ENCODE data around the gene GRM4.

The GRM4 gene

DNA sequence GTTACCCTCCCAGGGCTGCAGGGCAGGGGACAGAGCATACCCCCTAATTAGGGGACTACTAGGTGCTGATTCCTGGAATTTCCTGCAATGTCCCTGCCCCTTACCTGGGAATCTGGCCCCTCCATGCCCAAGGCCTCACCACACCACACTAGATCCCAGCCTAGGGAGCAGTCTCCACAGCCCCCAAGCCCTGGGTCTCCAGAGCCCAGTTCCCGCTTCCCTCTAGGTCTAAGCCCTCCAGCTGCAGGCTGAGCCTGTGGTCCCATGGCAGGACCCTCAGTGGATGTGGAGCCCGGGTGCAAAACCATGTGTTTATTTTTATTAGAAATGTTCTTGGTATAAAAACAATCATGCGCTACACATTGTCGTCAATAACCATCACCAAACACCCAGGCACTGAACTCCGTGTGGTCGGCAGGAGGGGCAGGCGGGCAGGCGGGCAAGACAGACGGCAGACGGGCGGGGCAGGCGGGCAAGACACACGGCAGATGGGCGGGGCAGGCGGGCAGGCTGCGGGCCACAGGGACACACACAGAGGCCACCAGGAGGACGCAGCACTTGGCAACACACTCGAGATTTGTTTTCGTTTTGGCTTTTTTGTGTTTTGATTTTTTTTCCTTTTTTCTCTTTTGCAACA lies 124.2 kb downstream of the GRM4 start:
- H3K18ac ChIP-seq (ENCODE audit: low read depth in 1 of 2, low read length in 2 of 2): no peak overlapping the region
- H3K23ac ChIP-seq (ENCODE audit: low read length in 2 of 2): no peak overlapping the region
- no peak overlapping the region for H3K4me3 ChIP-seq (ENCODE audit: insufficient read depth in 1 of 2, low read depth in 1 of 2, low read length in 2 of 2)
- H3K4me2 ChIP-seq (ENCODE audit: low read length, poor library complexity, severe bottlenecking): no peak overlapping the region
- H3K4ac ChIP-seq (ENCODE audit: low read depth in 1 of 2, low read length in 2 of 2): no peak overlapping the region
- peaks cover 42 to 82% of the 10 kb centered on the region in 2 experiments for H3K27me3 ChIP-seq (ENCODE audit: control insufficient read depth in 1 of 2, insufficient read depth in 1 of 2, low read length in 2 of 2)
- H4K8ac ChIP-seq (ENCODE audit: low read length): no peak overlapping the region
- H3K36me3 ChIP-seq (ENCODE audit: control insufficient read depth in 1 of 2, insufficient read depth in 2 of 2, low read depth in 1 of 2, low read length in 2 of 2): no peaks in the 10 kb centered on the region
- no peak overlapping the region for H2BK15ac ChIP-seq (ENCODE audit: low read depth, poor library complexity, severe bottlenecking)
- no peak for DNase-seq
- no peak overlapping the region for H4K91ac ChIP-seq (ENCODE audit: low read length)
- H2AFZ ChIP-seq (ENCODE audit: low read depth, low read length): no peak overlapping the region
- H2BK5ac ChIP-seq (ENCODE audit: low read depth, low read length, poor library complexity, severe bottlenecking): no peak overlapping the region
- no peaks in the 10 kb centered on the region for H3K79me1 ChIP-seq (replicated peaks; ENCODE audit: low read length, poor library complexity, severe bottlenecking)
- H3K4me1 ChIP-seq (ENCODE audit: control insufficient read depth, insufficient read depth, low read depth, low read length): no peaks in the 10 kb centered on the region
- no peak overlapping the region for H2AK5ac ChIP-seq (ENCODE audit: low read length, severe bottlenecking)
- H3K14ac ChIP-seq (ENCODE audit: low read length in 2 of 2): no peak overlapping the region
- H3K9ac ChIP-seq (ENCODE audit: low read length): no peak overlapping the region
- H3K9me3 ChIP-seq (ENCODE audit: control insufficient read depth, low read length): peaks cover 4% of the 10 kb centered on the region
- 86% methylated on average over 18 of the region's 19 CpGs for WGBS
- no peak overlapping the region for H2BK12ac ChIP-seq (ENCODE audit: low read length in 2 of 2)
- no peak overlapping the region for H3K27ac ChIP-seq (ENCODE audit: low read length, poor library complexity, severe bottlenecking)
- H2BK120ac ChIP-seq (ENCODE audit: low read depth, low read length): no peak overlapping the region

DNA sequence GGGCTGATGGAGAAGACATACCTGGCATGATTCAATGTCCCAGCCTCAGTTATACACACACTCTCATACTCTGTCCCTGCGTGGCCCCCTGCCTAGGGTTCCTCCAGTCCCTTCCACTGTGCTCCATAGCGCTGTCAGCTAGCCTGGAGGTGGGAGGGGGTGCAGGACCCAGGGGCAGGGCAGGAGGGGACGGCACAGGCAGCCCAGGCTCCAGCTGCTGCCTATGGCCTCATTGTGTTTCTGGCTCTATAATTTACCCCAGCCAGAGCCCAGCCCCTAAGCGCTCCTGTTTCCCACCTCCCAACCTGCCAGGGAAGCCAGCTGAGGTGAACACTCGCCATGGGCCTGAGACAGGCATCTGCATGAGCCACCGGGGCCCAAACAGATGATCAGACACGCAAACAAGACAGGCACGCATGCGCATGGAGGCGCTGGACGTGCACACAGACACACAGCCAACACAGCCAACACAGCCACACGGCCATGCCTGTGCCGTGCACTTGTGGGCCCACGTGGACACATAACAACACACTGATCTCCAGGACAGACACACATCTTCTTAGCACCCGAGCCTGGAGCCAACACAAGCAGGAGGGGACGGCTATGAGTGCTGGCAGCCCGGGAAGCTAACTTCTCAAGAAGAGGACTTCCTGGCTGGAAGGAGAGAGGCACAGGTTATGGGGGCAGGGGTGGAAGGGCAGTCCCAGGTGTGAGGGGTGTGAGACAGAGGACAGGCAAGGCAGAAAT lies 124.9 kb downstream of the GRM4 start:
- H3K27me3 ChIP-seq (ENCODE audit: control insufficient read depth in 1 of 2, insufficient read depth in 1 of 2, low read length in 2 of 2): peaks cover 42 to 79% of the 10 kb centered on the region in 2 experiments
- no peak overlapping the region for H3K18ac ChIP-seq (ENCODE audit: low read depth in 1 of 2, low read length in 2 of 2)
- no peak for DNase-seq
- H2BK5ac ChIP-seq (ENCODE audit: low read depth, low read length, poor library complexity, severe bottlenecking): no peak overlapping the region
- no peaks in the 10 kb centered on the region for H3K4me1 ChIP-seq (ENCODE audit: control insufficient read depth, insufficient read depth, low read depth, low read length)
- H3K14ac ChIP-seq (ENCODE audit: low read length in 2 of 2): peak overlapping the region in 1 of 2 experiments; percentile 41
- H3K9ac ChIP-seq (ENCODE audit: low read length): no peak overlapping the region
- H2AFZ ChIP-seq (ENCODE audit: low read depth, low read length): no peak overlapping the region
- no peak overlapping the region for H4K91ac ChIP-seq (ENCODE audit: low read length)
- H2BK15ac ChIP-seq (ENCODE audit: low read depth, poor library complexity, severe bottlenecking): no peak overlapping the region
- no peak overlapping the region for H3K4ac ChIP-seq (ENCODE audit: low read depth in 1 of 2, low read length in 2 of 2)
- no peaks in the 10 kb centered on the region for H3K36me3 ChIP-seq (ENCODE audit: control insufficient read depth in 1 of 2, insufficient read depth in 2 of 2, low read depth in 1 of 2, low read length in 2 of 2)
- no peak overlapping the region for H2BK120ac ChIP-seq (ENCODE audit: low read depth, low read length)
- no peaks in the 10 kb centered on the region for H3K79me1 ChIP-seq (replicated peaks; ENCODE audit: low read length, poor library complexity, severe bottlenecking)
- H2BK12ac ChIP-seq (ENCODE audit: low read length in 2 of 2): no peak overlapping the region
- H2AK5ac ChIP-seq (ENCODE audit: low read length, severe bottlenecking): no peak overlapping the region
- H3K23ac ChIP-seq (ENCODE audit: low read length in 2 of 2): peak overlapping the region in 1 of 2 experiments; percentile 32
- no peak overlapping the region for H3K4me3 ChIP-seq (ENCODE audit: insufficient read depth in 1 of 2, low read depth in 1 of 2, low read length in 2 of 2)
- WGBS: 77% methylated on average over 14 of the region's 17 CpGs
- H3K27ac ChIP-seq (ENCODE audit: low read length, poor library complexity, severe bottlenecking): no peak overlapping the region
- no peak overlapping the region for H3K4me2 ChIP-seq (ENCODE audit: low read length, poor library complexity, severe bottlenecking)
- peaks cover 4% of the 10 kb centered on the region for H3K9me3 ChIP-seq (ENCODE audit: control insufficient read depth, low read length)
- no peak overlapping the region for H4K8ac ChIP-seq (ENCODE audit: low read length)

DNA sequence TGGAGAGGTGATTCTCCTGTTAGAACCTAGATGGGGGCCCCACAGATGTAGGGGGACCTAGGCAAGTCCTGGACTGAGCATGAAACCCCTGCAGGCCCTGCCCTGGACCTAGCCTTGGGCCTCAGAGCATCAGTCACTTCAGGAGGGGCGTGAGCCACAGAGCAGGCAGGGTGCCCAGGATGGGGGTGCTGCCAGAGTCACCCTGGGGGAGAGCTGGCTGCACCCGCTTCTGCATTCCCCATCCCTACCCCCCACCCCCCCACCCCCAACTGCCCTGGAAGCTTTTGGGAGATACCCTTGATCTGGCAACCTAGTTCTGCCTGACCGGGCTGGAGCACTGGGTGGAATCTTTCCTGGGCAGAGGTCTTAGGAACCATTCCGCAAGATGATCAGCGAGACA lies 125.6 kb downstream of the GRM4 start:
- no peak for DNase-seq
- no peak overlapping the region for H3K23ac ChIP-seq (ENCODE audit: low read length in 2 of 2)
- H3K27me3 ChIP-seq (ENCODE audit: control insufficient read depth in 1 of 2, insufficient read depth in 1 of 2, low read length in 2 of 2): peaks cover 36 to 81% of the 10 kb centered on the region in 2 experiments
- WGBS: 88% methylated on average over 5 of the region's 5 CpGs
- no peak overlapping the region for H3K9ac ChIP-seq (ENCODE audit: low read length)
- H2AFZ ChIP-seq (ENCODE audit: low read depth, low read length): no peak overlapping the region
- no peak overlapping the region for H2BK5ac ChIP-seq (ENCODE audit: low read depth, low read length, poor library complexity, severe bottlenecking)
- H3K36me3 ChIP-seq (ENCODE audit: control insufficient read depth in 1 of 2, insufficient read depth in 2 of 2, low read depth in 1 of 2, low read length in 2 of 2): no peaks in the 10 kb centered on the region
- H4K8ac ChIP-seq (ENCODE audit: low read length): no peak overlapping the region
- H4K91ac ChIP-seq (ENCODE audit: low read length): no peak overlapping the region
- no peak overlapping the region for H2BK120ac ChIP-seq (ENCODE audit: low read depth, low read length)
- H2BK15ac ChIP-seq (ENCODE audit: low read depth, poor library complexity, severe bottlenecking): no peak overlapping the region
- H3K4ac ChIP-seq (ENCODE audit: low read depth in 1 of 2, low read length in 2 of 2): no peak overlapping the region
- no peak overlapping the region for H3K4me3 ChIP-seq (ENCODE audit: insufficient read depth in 1 of 2, low read depth in 1 of 2, low read length in 2 of 2)
- no peak overlapping the region for H3K18ac ChIP-seq (ENCODE audit: low read depth in 1 of 2, low read length in 2 of 2)
- H2AK5ac ChIP-seq (ENCODE audit: low read length, severe bottlenecking): no peak overlapping the region
- H3K4me2 ChIP-seq (ENCODE audit: low read length, poor library complexity, severe bottlenecking): no peak overlapping the region
- H3K14ac ChIP-seq (ENCODE audit: low read length in 2 of 2): no peak overlapping the region
- no peak overlapping the region for H2BK12ac ChIP-seq (ENCODE audit: low read length in 2 of 2)
- H3K4me1 ChIP-seq (ENCODE audit: control insufficient read depth, insufficient read depth, low read depth, low read length): no peaks in the 10 kb centered on the region
- H3K27ac ChIP-seq (ENCODE audit: low read length, poor library complexity, severe bottlenecking): no peak overlapping the region
- no peaks in the 10 kb centered on the region for H3K79me1 ChIP-seq (replicated peaks; ENCODE audit: low read length, poor library complexity, severe bottlenecking)
- peaks cover 4% of the 10 kb centered on the region for H3K9me3 ChIP-seq (ENCODE audit: control insufficient read depth, low read length)

DNA sequence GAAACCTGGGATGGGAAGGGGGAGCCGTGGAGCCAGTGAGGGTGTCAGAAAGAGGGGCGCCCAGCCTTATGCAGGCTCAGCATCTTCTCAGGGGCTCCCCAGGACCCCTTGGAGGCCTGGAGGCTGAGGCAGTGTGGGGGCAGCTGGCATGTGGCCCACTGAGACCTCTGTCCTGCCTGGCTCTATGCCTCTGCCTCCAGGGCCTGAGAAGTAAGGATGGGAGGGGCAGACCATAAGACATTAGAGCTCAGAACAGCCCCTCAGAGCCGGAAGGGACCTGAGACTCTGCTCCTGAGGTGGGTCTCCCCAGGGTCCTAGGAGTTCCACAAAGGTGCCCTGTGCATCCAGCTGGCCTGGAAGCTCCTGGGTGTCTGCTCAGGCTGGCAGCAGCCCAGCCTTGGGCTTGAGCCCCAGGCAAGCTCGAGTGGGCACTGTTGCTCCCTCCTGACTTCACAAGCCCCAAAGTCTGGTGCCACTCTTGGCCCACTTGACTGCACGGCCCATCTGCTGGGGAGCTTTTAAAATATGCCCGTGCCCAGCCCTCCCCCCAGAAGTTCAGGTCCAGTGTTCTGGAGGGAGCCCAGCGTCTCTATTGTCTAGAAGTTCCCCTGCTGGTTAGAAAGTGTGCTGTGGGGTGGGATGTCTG lies 126.8 kb downstream of the GRM4 start:
- Histone ChIP-seq H3K4ac (ENCODE audit: low read depth in 1 of 2, low read length in 2 of 2) (no peak overlapping the region), H3K23ac (ENCODE audit: low read length in 2 of 2) (no peak overlapping the region), H3K4me1 (ENCODE audit: control insufficient read depth, insufficient read depth, low read depth, low read length) (no peaks in the 10 kb centered on the region), H2BK5ac (ENCODE audit: low read depth, low read length, poor library complexity, severe bottlenecking) (no peak overlapping the region), H2BK15ac (ENCODE audit: low read depth, poor library complexity, severe bottlenecking) (no peak overlapping the region), H3K79me1 (replicated peaks; ENCODE audit: low read length, poor library complexity, severe bottlenecking) (no peaks in the 10 kb centered on the region), H3K27me3 (ENCODE audit: control insufficient read depth in 1 of 2, insufficient read depth in 1 of 2, low read length in 2 of 2) (peaks cover 24 to 74% of the 10 kb centered on the region in 2 experiments), H3K9ac (ENCODE audit: low read length) (no peak overlapping the region), H3K4me2 (ENCODE audit: low read length, poor library complexity, severe bottlenecking) (no peak overlapping the region), H3K4me3 (ENCODE audit: insufficient read depth in 1 of 2, low read depth in 1 of 2, low read length in 2 of 2) (no peak overlapping the region), H2AFZ (ENCODE audit: low read depth, low read length) (no peak overlapping the region), H3K18ac (ENCODE audit: low read depth in 1 of 2, low read length in 2 of 2) (no peak overlapping the region), H3K36me3 (ENCODE audit: control insufficient read depth in 1 of 2, insufficient read depth in 2 of 2, low read depth in 1 of 2, low read length in 2 of 2) (no peaks in the 10 kb centered on the region), H3K14ac (ENCODE audit: low read length in 2 of 2) (no peak overlapping the region), H3K27ac (ENCODE audit: low read length, poor library complexity, severe bottlenecking) (no peak overlapping the region), H4K91ac (ENCODE audit: low read length) (no peak overlapping the region), H4K8ac (ENCODE audit: low read length) (no peak overlapping the region), H3K9me3 (ENCODE audit: control insufficient read depth, low read length) (peaks cover 1% of the 10 kb centered on the region), H2BK12ac (ENCODE audit: low read length in 2 of 2) (no peak overlapping the region), H2AK5ac (ENCODE audit: low read length, severe bottlenecking) (no peak overlapping the region), H2BK120ac (ENCODE audit: low read depth, low read length) (no peak overlapping the region)
- WGBS: 73% methylated on average over 7 of the region's 7 CpGs
- DNase-seq: no peak

All from mesenchymal stem cell (in vitro differentiated cells and primary cell).